A673 (cell line): ENCODE data around the gene CALN1. TPM values are rescaled to one million over a fixed set of nuclear protein-coding genes. Genes with fewer than 3 reads are reported as not detected.

Experiments used
- BruUV-seq: library from RNA; stranded (reverse); fragments of 400-500 nt; replicated peaks from 2 replicates; lab custom pipeline; 2021; lab: Mats Ljungman, UMichigan
- CTCF ChIA-PET: fragments of 300-600 bp; sonication (Branson Sonifier 250); formaldehyde crosslinking; loops from one replicate; lab custom pipeline; 2022; ENCODE audit warnings: antibody characterized with exemption; lab: Charles Lee
- POLR2A ChIA-PET: fragments of 300-600 bp; sonication (Branson Sonifier 250); formaldehyde crosslinking; loops from one replicate; lab custom pipeline; 2022; ENCODE audit warnings: antibody characterized with exemption; ENCODE audit not compliant: low non-redundant PET; lab: Charles Lee
- DNase-seq: peaks from one replicate; pipeline ENCODE4 v3.0.0-alpha.2; 2015; ENCODE audit warnings: low spot score
- H3K27ac ChIP-seq: fragments of 200-600 bp; sonication (generic); 2 replicates; pipeline ENCODE4 v1.5.1; 2016; ENCODE audit warnings: mixed run types, low read depth, mild to moderate bottlenecking, mixed read lengths, antibody characterized with exemption, low read length; ENCODE audit not compliant: poor library complexity, severe bottlenecking
- H3K27me3 ChIP-seq: fragments of 200-600 bp; sonication (generic); replicated peaks from 2 replicates; pipeline ENCODE4 v1.6.1; 2017; ENCODE audit warnings: mixed run types, low read depth, mild to moderate bottlenecking, mixed read lengths, antibody characterized with exemption, low read length; ENCODE audit not compliant: insufficient read depth, poor library complexity
- H3K36me3 ChIP-seq: fragments of 200-600 bp; sonication (generic); 2 replicates; pipeline ENCODE4 v1.6.1; 2016; ENCODE audit warnings: mixed run types, mild to moderate bottlenecking, mixed read lengths, antibody characterized with exemption, low read length; ENCODE audit not compliant: insufficient read depth, poor library complexity, severe bottlenecking
- H3K4me1 ChIP-seq: fragments of 200-600 bp; sonication (generic); 2 replicates; pipeline ENCODE4 v1.6.1; 2017; ENCODE audit warnings: mixed run types, mild to moderate bottlenecking, mixed read lengths, antibody characterized with exemption, low read length; ENCODE audit not compliant: insufficient read depth, poor library complexity, severe bottlenecking
- H3K4me3 ChIP-seq: fragments of 200-600 bp; sonication (generic); 2 replicates; pipeline ENCODE4 v1.5.1; 2016; ENCODE audit warnings: low read depth, mixed run types, mild to moderate bottlenecking, mixed read lengths, low read length; ENCODE audit not compliant: poor library complexity, severe bottlenecking
- H3K9me3 ChIP-seq: fragments of 200-600 bp; sonication (generic); 2 replicates; pipeline ENCODE4 v1.6.1; 2016; ENCODE audit warnings: mixed run types, low read depth, mild to moderate bottlenecking, mixed read lengths, antibody characterized with exemption, low read length; ENCODE audit not compliant: poor library complexity, severe bottlenecking
- EZH2 ChIP-seq: fragments of 200-600 bp; sonication (generic); IDR thresholded peaks from 2 replicates; pipeline ENCODE4 v1.6.1; 2017; ENCODE audit warnings: borderline replicate concordance, low read depth, mild to moderate bottlenecking, mixed read lengths, antibody characterized with exemption, low read length; ENCODE audit not compliant: poor library complexity, severe bottlenecking
- intact Hi-C: fragments of 100-400 bp; cut with micrococcal nuclease; formaldehyde crosslinking; loops from one replicate; pipeline ENCODE4 v1.10.0; 2022; ENCODE audit not compliant: unreplicated experiment
- total RNA-seq: library from RNA; stranded (reverse); gene quantifications from 2 replicates; pipeline ENCODE4 v1.2.3, GENCODE V29; 2021
- TF ChIP-seq, protein P1 (sequence below): fragments of 300-800, 200-600 bp; sonication (generic); conservative IDR thresholded peaks from 2 replicates; pipeline ENCODE4 v1.5.1; 2017; ENCODE audit warnings: low read depth, mild to moderate bottlenecking, antibody characterized with exemption, low read length, moderate library complexity, mixed read lengths

CALN1 gene
- total RNA-seq, 1 experiment from 2014 or later = not detected

DNA sequence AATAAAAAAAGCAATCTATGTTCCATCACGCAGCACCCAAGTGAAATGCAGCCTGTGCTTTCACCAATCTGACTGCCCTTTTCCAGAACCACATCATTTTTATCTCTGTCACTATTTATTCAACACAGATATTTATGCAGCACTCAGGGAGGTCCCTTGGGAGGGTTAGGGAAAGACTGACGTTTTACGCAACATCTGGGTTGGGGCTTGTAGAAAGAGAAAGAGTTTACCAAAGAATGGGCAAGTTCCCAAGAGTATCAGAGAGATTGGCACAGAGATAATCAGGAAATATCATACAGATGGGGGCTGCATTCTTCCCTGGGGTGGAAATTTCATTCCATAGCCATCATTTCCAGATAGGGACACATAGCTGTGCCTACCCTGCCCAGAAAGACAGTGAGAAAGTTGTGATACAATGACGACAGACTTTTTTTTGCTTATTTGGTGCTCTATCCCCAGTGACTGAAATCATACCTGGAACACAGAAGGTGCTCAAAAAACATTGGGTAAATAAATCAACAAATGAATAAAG lies 474.2 kb downstream of the CALN1 start:
- intact Hi-C loops = no loop called here
- Histone ChIP-seq H3K4me3 (no peak overlapping the region), H3K4me1 (no peaks in the 10 kb centered on the region), H3K27ac (no peak overlapping the region), H3K27me3 (no peaks in the 10 kb centered on the region), H3K9me3 (peaks cover 15% of the 10 kb centered on the region), H3K36me3 (no peaks in the 10 kb centered on the region)
- CTCF ChIA-PET = no interaction called here
- TF ChIP-seq, protein P1, sequence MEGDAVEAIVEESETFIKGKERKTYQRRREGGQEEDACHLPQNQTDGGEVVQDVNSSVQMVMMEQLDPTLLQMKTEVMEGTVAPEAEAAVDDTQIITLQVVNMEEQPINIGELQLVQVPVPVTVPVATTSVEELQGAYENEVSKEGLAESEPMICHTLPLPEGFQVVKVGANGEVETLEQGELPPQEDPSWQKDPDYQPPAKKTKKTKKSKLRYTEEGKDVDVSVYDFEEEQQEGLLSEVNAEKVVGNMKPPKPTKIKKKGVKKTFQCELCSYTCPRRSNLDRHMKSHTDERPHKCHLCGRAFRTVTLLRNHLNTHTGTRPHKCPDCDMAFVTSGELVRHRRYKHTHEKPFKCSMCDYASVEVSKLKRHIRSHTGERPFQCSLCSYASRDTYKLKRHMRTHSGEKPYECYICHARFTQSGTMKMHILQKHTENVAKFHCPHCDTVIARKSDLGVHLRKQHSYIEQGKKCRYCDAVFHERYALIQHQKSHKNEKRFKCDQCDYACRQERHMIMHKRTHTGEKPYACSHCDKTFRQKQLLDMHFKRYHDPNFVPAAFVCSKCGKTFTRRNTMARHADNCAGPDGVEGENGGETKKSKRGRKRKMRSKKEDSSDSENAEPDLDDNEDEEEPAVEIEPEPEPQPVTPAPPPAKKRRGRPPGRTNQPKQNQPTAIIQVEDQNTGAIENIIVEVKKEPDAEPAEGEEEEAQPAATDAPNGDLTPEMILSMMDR = no peak
- no peak for TF ChIP-seq EZH2
- BruUV-seq = no TSS peak
- POLR2A ChIA-PET = no interaction called here
- no peak for DNase-seq

GRCh38 chr7:71935674-71936073 lies 476.5 kb downstream of the CALN1 start:
- H3K36me3 ChIP-seq = no peaks in the 10 kb centered on the region
- peaks cover 27% of the 10 kb centered on the region for H3K9me3 ChIP-seq
- H3K27me3 ChIP-seq = no peaks in the 10 kb centered on the region
- POLR2A ChIA-PET = no interaction called here
- no peak for DNase-seq
- TF ChIP-seq EZH2 = no peak
- TF ChIP-seq, protein P1 = no peak
- H3K27ac ChIP-seq = no peak overlapping the region
- BruUV-seq = no TSS peak
- CTCF ChIA-PET = no interaction called here
- no peaks in the 10 kb centered on the region for H3K4me1 ChIP-seq
- intact Hi-C loops = no loop called here
- no peak overlapping the region for H3K4me3 ChIP-seq

- DNase-seq = no peak
- intact Hi-C loops = no loop called here
- Histone ChIP-seq H3K9me3 (peaks cover 26% of the 10 kb centered on the region), H3K27ac (no peak overlapping the region), H3K4me3 (no peak overlapping the region), H3K36me3 (no peaks in the 10 kb centered on the region), H3K4me1 (no peaks in the 10 kb centered on the region), H3K27me3 (no peaks in the 10 kb centered on the region)
- CTCF ChIA-PET = no interaction called here
- TF ChIP-seq, protein P1 = no peak
- TF ChIP-seq EZH2 = no peak
- BruUV-seq = no TSS peak
- POLR2A ChIA-PET = no interaction called here
Observed at GRCh38 chr7:71933426-71933825, 478.7 kb downstream of the CALN1 start.
